ENCODE data around the gene IL32.

GRCh38 chr16:3022684-3023414, 42.6 kb upstream of the IL32 start:
- TF ChIP-seq CTCF (IDR thresholded peaks at IDR 0.05) = no peak
- TF ChIP-seq POLR2A (IDR thresholded peaks at IDR 0.05) = no peak
